ENCODE results near the gene KLF11.

Gene KLF11

GRCh38 chr2:10085043-10085667, 41.8 kb downstream of the KLF11 start:
- no peak overlapping the region for H2BK120ac ChIP-seq (ENCODE audit: low read depth, low read length)
- H2BK5ac ChIP-seq (ENCODE audit: low read length) = no peak overlapping the region
- H3K4me2 ChIP-seq (ENCODE audit: low read length) = no peak overlapping the region
- H4K5ac ChIP-seq (ENCODE audit: low read length) = no peak overlapping the region
- H3K4me3 ChIP-seq (ENCODE audit: low read length) = no peak overlapping the region
- H3K9ac ChIP-seq (ENCODE audit: low read length) = no peak overlapping the region
- H3K79me2 ChIP-seq (ENCODE audit: control insufficient read depth, insufficient read depth, low read length) = no peaks in the 10 kb centered on the region
- no peaks in the 10 kb centered on the region for H3K4me1 ChIP-seq (ENCODE audit: control insufficient read depth, low read depth, low read length)
- DNase-seq = no peak
- no peak overlapping the region for H3K4ac ChIP-seq (ENCODE audit: low read depth, low read length)
- H3K23ac ChIP-seq (ENCODE audit: low read length) = no peak overlapping the region
- WGBS (ENCODE audit: extremely low coverage, insufficient coverage, low lambda C conversion rate) = no CpG with 5 or more reads among the region's 6 CpGs
- no peaks in the 10 kb centered on the region for H3K79me1 ChIP-seq (ENCODE audit: low read length)
- H2BK15ac ChIP-seq (replicated peaks; ENCODE audit: low read depth) = no peak overlapping the region
- no peak overlapping the region for H3K56ac ChIP-seq (ENCODE audit: low read length)
- no peaks in the 10 kb centered on the region for H3K36me3 ChIP-seq (ENCODE audit: control insufficient read depth, insufficient read depth, low read length)
- no peak overlapping the region for H3K27ac ChIP-seq (ENCODE audit: low read depth, low read length)
- no peak overlapping the region for H4K8ac ChIP-seq (ENCODE audit: low read depth, low read length)
- no peak overlapping the region for H2AK5ac ChIP-seq (ENCODE audit: low read length)
- peaks cover 7% of the 10 kb centered on the region for H3K27me3 ChIP-seq (ENCODE audit: insufficient read depth, low read length, poor library complexity)
- H3K18ac ChIP-seq (ENCODE audit: low read length) = no peak overlapping the region

DNA sequence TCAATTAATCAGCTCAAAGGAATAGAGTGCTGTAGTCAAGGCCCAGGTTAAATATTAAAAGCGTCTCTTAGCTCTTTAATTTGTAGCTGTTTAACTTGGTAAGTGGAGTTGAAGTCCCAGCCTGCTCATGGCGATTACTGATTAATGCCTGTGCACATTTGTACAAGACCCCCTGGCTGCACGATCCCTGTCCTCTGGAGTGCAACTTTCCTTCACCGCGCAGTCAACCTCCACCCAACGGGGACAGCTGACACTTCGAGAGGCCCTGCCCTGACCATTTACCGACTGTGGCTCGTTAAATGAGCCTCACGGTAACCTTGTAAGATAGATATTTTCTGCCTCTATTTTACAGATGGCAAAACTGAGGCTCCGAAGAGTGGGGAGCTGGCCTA, 42.3 kb downstream of the KLF11 start:
- Histone ChIP-seq H3K27ac (ENCODE audit: low read depth, low read length) (no peak overlapping the region), H4K5ac (ENCODE audit: low read length) (no peak overlapping the region), H2AK5ac (ENCODE audit: low read length) (no peak overlapping the region), H3K4ac (ENCODE audit: low read depth, low read length) (no peak overlapping the region), H3K4me2 (ENCODE audit: low read length) (no peak overlapping the region), H3K79me1 (ENCODE audit: low read length) (no peaks in the 10 kb centered on the region), H3K9ac (ENCODE audit: low read length) (no peak overlapping the region), H3K36me3 (ENCODE audit: control insufficient read depth, insufficient read depth, low read length) (no peaks in the 10 kb centered on the region), H3K4me3 (ENCODE audit: low read length) (no peak overlapping the region), H3K4me1 (ENCODE audit: control insufficient read depth, low read depth, low read length) (no peaks in the 10 kb centered on the region), H2BK15ac (replicated peaks; ENCODE audit: low read depth) (no peak overlapping the region), H3K56ac (ENCODE audit: low read length) (no peak overlapping the region), H4K8ac (ENCODE audit: low read depth, low read length) (no peak overlapping the region), H2BK120ac (ENCODE audit: low read depth, low read length) (no peak overlapping the region), H3K23ac (ENCODE audit: low read length) (no peak overlapping the region), H3K27me3 (ENCODE audit: insufficient read depth, low read length, poor library complexity) (peaks cover 4% of the 10 kb centered on the region), H3K18ac (ENCODE audit: low read length) (no peak overlapping the region), H3K79me2 (ENCODE audit: control insufficient read depth, insufficient read depth, low read length) (no peaks in the 10 kb centered on the region), H2BK5ac (ENCODE audit: low read length) (no peak overlapping the region)
- DNase-seq = no peak
- no CpG with 5 or more reads among the region's 11 CpGs for WGBS (ENCODE audit: extremely low coverage, insufficient coverage, low lambda C conversion rate)

GRCh38 chr2:10086950-10087349, 43.6 kb downstream of the KLF11 start:
- Histone ChIP-seq H2BK120ac (ENCODE audit: low read depth, low read length) (no peak overlapping the region), H3K56ac (ENCODE audit: low read length) (no peak overlapping the region), H3K9ac (ENCODE audit: low read length) (no peak overlapping the region), H3K79me1 (ENCODE audit: low read length) (no peaks in the 10 kb centered on the region), H3K18ac (ENCODE audit: low read length) (no peak overlapping the region), H3K4me3 (ENCODE audit: low read length) (no peak overlapping the region), H4K5ac (ENCODE audit: low read length) (no peak overlapping the region), H3K4me1 (ENCODE audit: control insufficient read depth, low read depth, low read length) (no peaks in the 10 kb centered on the region), H3K27me3 (ENCODE audit: insufficient read depth, low read length, poor library complexity) (no peaks in the 10 kb centered on the region), H2BK15ac (replicated peaks; ENCODE audit: low read depth) (no peak overlapping the region), H2AK5ac (ENCODE audit: low read length) (no peak overlapping the region), H3K36me3 (ENCODE audit: control insufficient read depth, insufficient read depth, low read length) (no peaks in the 10 kb centered on the region), H3K23ac (ENCODE audit: low read length) (no peak overlapping the region), H3K79me2 (ENCODE audit: control insufficient read depth, insufficient read depth, low read length) (no peaks in the 10 kb centered on the region), H2BK5ac (ENCODE audit: low read length) (no peak overlapping the region), H3K4me2 (ENCODE audit: low read length) (no peak overlapping the region), H3K4ac (ENCODE audit: low read depth, low read length) (no peak overlapping the region), H4K8ac (ENCODE audit: low read depth, low read length) (no peak overlapping the region), H3K27ac (ENCODE audit: low read depth, low read length) (no peak overlapping the region)
- no peak for DNase-seq
- no CpG with 5 or more reads among the region's 4 CpGs for WGBS (ENCODE audit: extremely low coverage, insufficient coverage, low lambda C conversion rate)

DNA sequence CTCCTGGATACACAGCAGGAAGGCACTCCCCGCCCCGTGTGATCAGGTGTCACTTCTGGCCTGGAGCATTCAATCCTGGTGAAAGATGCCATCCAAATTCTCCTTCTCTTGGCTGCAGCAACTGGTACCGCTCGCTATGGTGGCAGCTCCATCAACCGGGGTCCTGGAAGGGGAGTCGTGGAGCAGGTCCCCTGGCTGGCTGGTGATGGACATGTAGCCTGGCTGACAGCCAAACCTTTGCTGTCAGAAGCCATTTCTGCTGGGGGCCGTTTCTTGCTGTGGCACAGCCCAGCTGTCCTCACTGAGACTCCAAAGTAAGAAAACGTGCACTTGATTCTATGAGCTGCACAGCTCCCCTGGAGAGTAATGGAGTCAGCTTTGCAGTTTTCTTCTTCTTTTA, 44.0 kb downstream of the KLF11 start:
- Histone ChIP-seq H3K23ac (ENCODE audit: low read length) (no peak overlapping the region), H3K36me3 (ENCODE audit: control insufficient read depth, insufficient read depth, low read length) (no peaks in the 10 kb centered on the region), H3K4me1 (ENCODE audit: control insufficient read depth, low read depth, low read length) (no peaks in the 10 kb centered on the region), H3K79me2 (ENCODE audit: control insufficient read depth, insufficient read depth, low read length) (no peaks in the 10 kb centered on the region), H4K5ac (ENCODE audit: low read length) (no peak overlapping the region), H3K9ac (ENCODE audit: low read length) (no peak overlapping the region), H4K8ac (ENCODE audit: low read depth, low read length) (no peak overlapping the region), H2BK5ac (ENCODE audit: low read length) (no peak overlapping the region), H2AK5ac (ENCODE audit: low read length) (no peak overlapping the region), H3K27me3 (ENCODE audit: insufficient read depth, low read length, poor library complexity) (no peaks in the 10 kb centered on the region), H3K18ac (ENCODE audit: low read length) (no peak overlapping the region), H3K56ac (ENCODE audit: low read length) (no peak overlapping the region), H3K4me3 (ENCODE audit: low read length) (no peak overlapping the region), H2BK15ac (replicated peaks; ENCODE audit: low read depth) (no peak overlapping the region), H3K27ac (ENCODE audit: low read depth, low read length) (no peak overlapping the region), H2BK120ac (ENCODE audit: low read depth, low read length) (no peak overlapping the region), H3K4me2 (ENCODE audit: low read length) (no peak overlapping the region), H3K79me1 (ENCODE audit: low read length) (no peaks in the 10 kb centered on the region), H3K4ac (ENCODE audit: low read depth, low read length) (no peak overlapping the region)
- no peak for DNase-seq
- WGBS (ENCODE audit: extremely low coverage, insufficient coverage, low lambda C conversion rate) = no CpG with 5 or more reads among the region's 8 CpGs

- H3K4me3 ChIP-seq (ENCODE audit: low read length) = no peak overlapping the region
- no peak overlapping the region for H3K9ac ChIP-seq (ENCODE audit: low read length)
- WGBS (ENCODE audit: extremely low coverage, insufficient coverage, low lambda C conversion rate) = no CpG with 5 or more reads among the region's 5 CpGs
- H3K4me1 ChIP-seq (ENCODE audit: control insufficient read depth, low read depth, low read length) = no peaks in the 10 kb centered on the region
- H4K8ac ChIP-seq (ENCODE audit: low read depth, low read length) = no peak overlapping the region
- no peak overlapping the region for H3K4me2 ChIP-seq (ENCODE audit: low read length)
- no peak overlapping the region for H2BK120ac ChIP-seq (ENCODE audit: low read depth, low read length)
- H2BK15ac ChIP-seq (replicated peaks; ENCODE audit: low read depth) = no peak overlapping the region
- no peak for DNase-seq
- H3K4ac ChIP-seq (ENCODE audit: low read depth, low read length) = no peak overlapping the region
- no peak overlapping the region for H2AK5ac ChIP-seq (ENCODE audit: low read length)
- no peaks in the 10 kb centered on the region for H3K27me3 ChIP-seq (ENCODE audit: insufficient read depth, low read length, poor library complexity)
- no peak overlapping the region for H3K56ac ChIP-seq (ENCODE audit: low read length)
- H2BK5ac ChIP-seq (ENCODE audit: low read length) = no peak overlapping the region
- H3K36me3 ChIP-seq (ENCODE audit: control insufficient read depth, insufficient read depth, low read length) = no peaks in the 10 kb centered on the region
- no peak overlapping the region for H3K18ac ChIP-seq (ENCODE audit: low read length)
- H3K79me2 ChIP-seq (ENCODE audit: control insufficient read depth, insufficient read depth, low read length) = no peaks in the 10 kb centered on the region
- no peaks in the 10 kb centered on the region for H3K79me1 ChIP-seq (ENCODE audit: low read length)
- H3K27ac ChIP-seq (ENCODE audit: low read depth, low read length) = no peak overlapping the region
- H3K23ac ChIP-seq (ENCODE audit: low read length) = no peak overlapping the region
- no peak overlapping the region for H4K5ac ChIP-seq (ENCODE audit: low read length)
Observed at GRCh38 chr2:10089565-10090190, 46.3 kb downstream of the KLF11 start.
